Naive thymus-derived CD8-positive, alpha-beta T cell (primary cell): Measurements from ENCODE around the gene AP2B1. TPM values are rescaled to one million over a fixed set of nuclear protein-coding genes. Genes with fewer than 3 reads are reported as not detected.
"Not testable (repeated sequence)": the region's sequence is repeated elsewhere in the genome, so short reads cannot be mapped to it uniquely, and the experiment has no call there.

Experiments
- ATAC-seq, 2 donors: fragments of 150-1000 bp; cut with Tn5 transposase in 1 of 2; sonication (Bioruptor Pico), chemical (Tn5 transposase) in 1 of 2; 1 replicate in 1 of 2; 2 replicates in 1 of 2; pipeline ENCODE4 v1.10.0; 2021; ENCODE audit warnings: mild to moderate bottlenecking in 2 of 2, moderate library complexity in 2 of 2
- POLR2A ChIA-PET: fragments of 350-600 bp; sonication (Branson Sonifier 250); formaldehyde crosslinking; loops from one replicate; lab custom pipeline; 2021; ENCODE audit warnings: antibody characterized with exemption; lab: Charles Lee
- DNase-seq, 10 donors: peaks; one replicate each; pipeline versions ENCODE4 v3.0.0 to v3.0.0-alpha.2; 2020 to 2022
- H3K27ac Mint-ChIP-seq, 10 donors: one replicate each; pipeline ENCODE4 v1.8.0; 2020 to 2022; ENCODE audit warnings: mild to moderate bottlenecking in 10 of 10, mixed read lengths in 10 of 10, moderate library complexity in 4 of 10, inconsistent platforms in 1 of 10
- H3K27me3 Mint-ChIP-seq, 5 donors: one replicate each; pipeline ENCODE4 v1.8.0; 2021 to 2022; ENCODE audit warnings: mixed read lengths in 5 of 5
- H3K36me3 Mint-ChIP-seq, 3 donors: one replicate each; pipeline ENCODE4 v1.8.0; 2020 to 2022; ENCODE audit warnings: mixed read lengths in 3 of 3, mild to moderate bottlenecking in 2 of 3, inconsistent platforms in 1 of 3
- H3K4me1 Mint-ChIP-seq, 4 donors: one replicate each; pipeline ENCODE4 v1.8.0; 2021 to 2022; ENCODE audit warnings: mixed read lengths in 4 of 4
- H3K4me3 Mint-ChIP-seq, 10 donors: one replicate each; pipeline ENCODE4 v1.8.0; 2020 to 2022; ENCODE audit warnings: mild to moderate bottlenecking in 10 of 10, mixed read lengths in 10 of 10, moderate library complexity in 6 of 10, inconsistent platforms in 1 of 10
- H3K9me3 Mint-ChIP-seq, 9 donors: one replicate each; pipeline ENCODE4 v1.8.0; 2020 to 2022; ENCODE audit warnings: mixed read lengths in 9 of 9, mild to moderate bottlenecking in 3 of 9, inconsistent platforms in 1 of 9, moderate library complexity in 1 of 9
- polyA plus RNA-seq, 3 donors: library from polyadenylated mRNA; unstranded; fragments of 300-500 nt; fragmentation: Illumina TruSeq; gene quantifications; one replicate each; pipeline ENCODE4 v1.2.3, GENCODE V29; 2021
- total RNA-seq, 8 experiments: library from RNA in 2 of 8; stranded (reverse) in 2 of 8; gene quantifications; one replicate each; pipeline ENCODE4 v1.2.3 and lab custom pipeline; 2021 to 2026

The AP2B1 gene
- total and polyA plus RNA-seq, 5 experiments from 2014 or later: 50.3 to 150 (median 65.7) TPM

GRCh38 chr17:35607239-35607847 is 20.2 kb downstream of the AP2B1 start:
- POLR2A ChIA-PET: interaction anchor here (0.6 kb wide), 1 partner anchor 241 kb away, joined by 3 read pairs; no protein-coding TSS in a partner anchor
- H3K4me3 Mint-ChIP-seq: no peak overlapping the region
- DNase-seq: no peak
- H3K9me3 Mint-ChIP-seq: no peaks in the 10 kb centered on the region
- ATAC-seq: no peak
- H3K27me3 Mint-ChIP-seq: no peaks in the 10 kb centered on the region
- peak overlapping the region in 2 of 10 donors; percentile 10 to 19 for H3K27ac Mint-ChIP-seq
- H3K4me1 Mint-ChIP-seq: peaks cover 0 to 2% (median 0%) of the 10 kb centered on the region in 4 donors
- peaks cover 0 to 83% (median 5%) of the 10 kb centered on the region in 3 donors for H3K36me3 Mint-ChIP-seq

- H3K9me3 Mint-ChIP-seq: no peaks in the 10 kb centered on the region
- H3K27ac Mint-ChIP-seq: peak overlapping the region in 1 of 10 donors; percentile 29
- no peak for DNase-seq
- no peak overlapping the region for H3K4me3 Mint-ChIP-seq
- no peak for ATAC-seq
- no peaks in the 10 kb centered on the region for H3K27me3 Mint-ChIP-seq
- peaks cover 0 to 8% (median 5%) of the 10 kb centered on the region in 4 donors for H3K4me1 Mint-ChIP-seq
- POLR2A ChIA-PET: no interaction called here
- H3K36me3 Mint-ChIP-seq: peaks cover 0 to 70% (median 5%) of the 10 kb centered on the region in 3 donors
Measured at GRCh38 chr17:35609831-35610230, 22.7 kb downstream of the AP2B1 start.

GRCh38 chr17:35610746-35611145 is 23.6 kb downstream of the AP2B1 start:
- POLR2A ChIA-PET: interaction anchor here (0.7 kb wide), 1 partner anchor 14 kb away, joined by 4 read pairs; no protein-coding TSS in a partner anchor
- H3K27ac Mint-ChIP-seq, DNase-seq, ATAC-seq, H3K4me3 Mint-ChIP-seq, H3K9me3 Mint-ChIP-seq, H3K4me1 Mint-ChIP-seq, H3K27me3 Mint-ChIP-seq: not testable (repeated sequence)
- peaks cover 0 to 63% (median 5%) of the 10 kb centered on the region in 3 donors for H3K36me3 Mint-ChIP-seq

GRCh38 chr17:35612924-35613521 is 25.9 kb downstream of the AP2B1 start:
- no peaks in the 10 kb centered on the region for H3K9me3 Mint-ChIP-seq
- peaks cover 0 to 54% (median 3%) of the 10 kb centered on the region in 3 donors for H3K36me3 Mint-ChIP-seq
- peaks cover 0 to 9% (median 4%) of the 10 kb centered on the region in 4 donors for H3K4me1 Mint-ChIP-seq
- no peak overlapping the region for H3K4me3 Mint-ChIP-seq
- POLR2A ChIA-PET: interaction anchor here (0.7 to 1.3 kb wide), 3 partner anchors 17 to 196 kb away, joined by 3 to 4 read pairs (median 4); partner anchors contain the start of genes PEX12 and TAF15
- DNase-seq: peak in 9 of 10 donors; percentile 4 to 62 (median 26)
- ATAC-seq: peak; percentile 35 to 42
- no peaks in the 10 kb centered on the region for H3K27me3 Mint-ChIP-seq
- peak overlapping the region in 1 of 10 donors; percentile 34 for H3K27ac Mint-ChIP-seq

- H3K36me3 Mint-ChIP-seq: peaks cover 0 to 44% (median 3%) of the 10 kb centered on the region in 3 donors
- H3K4me1 Mint-ChIP-seq: peaks cover 0 to 11% (median 4%) of the 10 kb centered on the region in 4 donors
- no peak for DNase-seq
- ATAC-seq: no peak
- no peaks in the 10 kb centered on the region for H3K9me3 Mint-ChIP-seq
- no peak overlapping the region for H3K4me3 Mint-ChIP-seq
- no peak overlapping the region for H3K27ac Mint-ChIP-seq
- H3K27me3 Mint-ChIP-seq: no peaks in the 10 kb centered on the region
- POLR2A ChIA-PET: no interaction called here
Measured at GRCh38 chr17:35614810-35615209, 27.7 kb downstream of the AP2B1 start.

- H3K4me3 Mint-ChIP-seq: no peak overlapping the region
- no peak for DNase-seq
- H3K36me3 Mint-ChIP-seq: peaks cover 0 to 41% (median 0%) of the 10 kb centered on the region in 3 donors
- POLR2A ChIA-PET: no interaction called here
- no peaks in the 10 kb centered on the region for H3K9me3 Mint-ChIP-seq
- no peak overlapping the region for H3K27ac Mint-ChIP-seq
- H3K4me1 Mint-ChIP-seq: peaks cover 3 to 11% (median 7%) of the 10 kb centered on the region in 4 donors
- no peak for ATAC-seq
- H3K27me3 Mint-ChIP-seq: no peaks in the 10 kb centered on the region
Measured at GRCh38 chr17:35616536-35616935, 29.4 kb downstream of the AP2B1 start.

GRCh38 chr17:35617505-35617904 is 30.4 kb downstream of the AP2B1 start:
- Mint-ChIP-seq H3K9me3 (no peaks in the 10 kb centered on the region), H3K4me1 (peaks cover 3 to 11% (median 7%) of the 10 kb centered on the region in 4 donors), H3K27ac (no peak overlapping the region), H3K4me3 (no peak overlapping the region), H3K36me3 (peaks cover 0 to 36% (median 0%) of the 10 kb centered on the region in 3 donors), H3K27me3 (no peaks in the 10 kb centered on the region)
- POLR2A ChIA-PET: no interaction called here
- ATAC-seq: no peak
- DNase-seq: no peak

GRCh38 chr17:35618628-35619027 is 31.5 kb downstream of the AP2B1 start:
- no peak for DNase-seq
- peaks cover 0 to 35% (median 0%) of the 10 kb centered on the region in 3 donors for H3K36me3 Mint-ChIP-seq
- H3K27ac Mint-ChIP-seq: no peak overlapping the region
- ATAC-seq: no peak
- H3K4me1 Mint-ChIP-seq: peaks cover 1 to 6% (median 3%) of the 10 kb centered on the region in 4 donors
- no peak overlapping the region for H3K4me3 Mint-ChIP-seq
- H3K27me3 Mint-ChIP-seq: no peaks in the 10 kb centered on the region
- POLR2A ChIA-PET: no interaction called here
- H3K9me3 Mint-ChIP-seq: no peaks in the 10 kb centered on the region

- no peak overlapping the region for H3K4me3 Mint-ChIP-seq
Measured at GRCh38 chr17:35621768-35622167, 34.6 kb downstream of the AP2B1 start.

GRCh38 chr17:35627417-35627816 is 40.3 kb downstream of the AP2B1 start:
- POLR2A ChIA-PET: no interaction called here
- H3K27ac Mint-ChIP-seq: peak overlapping the region in 2 of 10 donors; percentile 8 to 43

More at GRCh38 chr17:35621768-35622167, 34.6 kb downstream of the AP2B1 start:
- peaks cover 0 to 54% (median 9%) of the 10 kb centered on the region in 3 donors for H3K36me3 Mint-ChIP-seq
- no peaks in the 10 kb centered on the region for H3K27me3 Mint-ChIP-seq
- no peaks in the 10 kb centered on the region for H3K9me3 Mint-ChIP-seq
- H3K27ac Mint-ChIP-seq: peak overlapping the region in 1 of 10 donors; percentile 29
- DNase-seq: no peak
- H3K4me1 Mint-ChIP-seq: peaks cover 0 to 7% (median 4%) of the 10 kb centered on the region in 4 donors
- POLR2A ChIA-PET: no interaction called here
- no peak for ATAC-seq

GRCh38 chr17:35630530-35631148 is 43.5 kb downstream of the AP2B1 start:
- no peak overlapping the region for H3K27ac Mint-ChIP-seq

More at GRCh38 chr17:35627417-35627816, 40.3 kb downstream of the AP2B1 start:
- peaks cover 0 to 13% (median 0%) of the 10 kb centered on the region in 4 donors for H3K4me1 Mint-ChIP-seq
- no peaks in the 10 kb centered on the region for H3K27me3 Mint-ChIP-seq
- peaks cover 0 to 82% (median 16%) of the 10 kb centered on the region in 3 donors for H3K36me3 Mint-ChIP-seq
- H3K4me3 Mint-ChIP-seq: no peak overlapping the region
- ATAC-seq (no peak), DNase-seq (no peak)
- H3K9me3 Mint-ChIP-seq: no peaks in the 10 kb centered on the region

GRCh38 chr17:35641032-35641431 is 53.9 kb downstream of the AP2B1 start:
- peaks cover 0 to 91% (median 33%) of the 10 kb centered on the region in 3 donors for H3K36me3 Mint-ChIP-seq
- no peaks in the 10 kb centered on the region for H3K27me3 Mint-ChIP-seq
- POLR2A ChIA-PET: no interaction called here
- H3K4me1 Mint-ChIP-seq: peaks cover 0 to 2% (median 0%) of the 10 kb centered on the region in 4 donors
- DNase-seq (no peak), ATAC-seq (no peak)
- H3K27ac Mint-ChIP-seq: peak overlapping the region in 1 of 10 donors; percentile 57
- H3K4me3 Mint-ChIP-seq: no peak overlapping the region
- no peaks in the 10 kb centered on the region for H3K9me3 Mint-ChIP-seq

More at GRCh38 chr17:35630530-35631148, 43.5 kb downstream of the AP2B1 start:
- no peaks in the 10 kb centered on the region for H3K27me3 Mint-ChIP-seq
- POLR2A ChIA-PET: no interaction called here
- no peak overlapping the region for H3K4me3 Mint-ChIP-seq
- no peak for DNase-seq
- no peak for ATAC-seq
- H3K36me3 Mint-ChIP-seq: peaks cover 0 to 85% (median 12%) of the 10 kb centered on the region in 3 donors
- H3K9me3 Mint-ChIP-seq: no peaks in the 10 kb centered on the region
- H3K4me1 Mint-ChIP-seq: peaks cover 0 to 13% (median 0%) of the 10 kb centered on the region in 4 donors
